ENCODE measurements around the gene POLE4.

The POLE4 gene, protein sequence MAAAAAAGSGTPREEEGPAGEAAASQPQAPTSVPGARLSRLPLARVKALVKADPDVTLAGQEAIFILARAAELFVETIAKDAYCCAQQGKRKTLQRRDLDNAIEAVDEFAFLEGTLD

DNA sequence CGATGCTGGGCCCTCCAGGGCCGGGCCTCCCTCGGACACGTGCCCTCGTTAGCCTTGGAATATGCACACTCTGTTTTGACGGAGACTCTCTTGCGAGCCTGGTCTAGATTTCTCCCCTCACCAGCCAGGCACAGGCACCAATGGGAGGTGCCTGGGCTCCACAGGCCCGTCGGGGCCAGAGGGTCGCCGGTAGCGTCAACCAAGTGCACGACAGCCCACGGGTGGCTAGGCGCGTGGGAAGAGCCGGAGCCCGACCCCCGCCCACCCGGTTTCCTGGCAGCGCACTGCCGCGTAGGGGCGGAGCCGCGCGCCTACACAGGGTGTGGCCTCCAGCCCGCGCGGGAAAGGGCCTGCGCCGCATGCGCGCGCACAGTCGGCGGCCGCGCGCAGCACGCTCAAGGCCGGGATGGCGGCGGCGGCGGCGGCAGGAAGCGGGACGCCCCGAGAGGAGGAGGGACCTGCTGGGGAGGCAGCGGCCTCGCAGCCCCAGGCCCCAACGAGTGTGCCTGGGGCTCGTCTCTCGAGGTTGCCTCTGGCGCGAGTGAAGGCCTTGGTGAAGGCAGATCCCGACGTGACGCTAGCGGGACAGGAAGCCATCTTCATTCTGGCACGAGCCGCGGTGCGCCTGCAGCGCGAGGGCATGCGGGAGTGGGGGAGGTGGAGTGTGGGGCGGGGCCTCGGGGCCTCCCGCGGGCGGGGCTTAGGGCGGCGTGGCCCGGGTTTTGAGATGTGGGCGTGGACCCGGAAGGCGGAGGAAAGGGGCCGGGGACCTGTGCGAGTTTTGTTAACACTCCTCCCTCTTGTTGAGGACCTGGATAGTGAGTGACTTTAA, at the start of gene POLE4:
POLE4 (plus strand) TSS at position 370 of the 832 bp plus-strand sequence; CDS start at position 407, 37 bp downstream.
- DNase-seq, result peak; percentile 93

DNA sequence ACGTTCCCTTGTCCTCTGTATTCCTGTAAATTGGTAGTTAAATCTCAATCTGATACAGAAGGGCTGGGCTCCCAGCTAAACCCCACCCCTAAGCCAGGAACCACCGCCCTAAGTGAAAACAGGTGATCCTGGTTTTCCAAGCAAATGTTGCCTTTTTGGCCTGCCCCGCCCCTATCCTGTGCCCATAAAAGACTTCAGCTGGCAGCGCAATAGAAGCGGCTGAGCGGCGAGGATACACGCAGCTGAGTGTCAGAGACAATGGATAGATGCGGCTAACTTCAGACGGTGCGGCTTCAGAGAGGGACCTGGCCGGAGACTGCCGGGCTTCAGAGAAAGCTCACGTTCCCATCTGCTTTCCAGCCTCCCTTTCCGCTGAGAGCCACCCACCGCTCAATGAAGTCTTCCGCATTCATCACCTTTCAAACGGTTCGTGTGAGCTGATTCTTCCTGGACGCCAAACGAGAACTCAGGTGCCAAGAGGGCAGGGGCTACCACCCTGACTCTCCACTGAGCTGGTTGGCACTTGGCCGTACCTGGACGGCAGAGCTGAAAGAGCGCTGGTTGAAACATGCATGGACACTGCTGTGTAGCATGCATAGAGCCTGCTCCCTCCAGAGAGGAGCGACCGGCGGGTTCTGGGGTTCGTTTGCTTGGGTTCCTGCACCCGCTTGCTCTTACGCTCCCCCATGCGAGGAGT, 49.5 kb upstream of the POLE4 start:
- no peak for DNase-seq

DNA sequence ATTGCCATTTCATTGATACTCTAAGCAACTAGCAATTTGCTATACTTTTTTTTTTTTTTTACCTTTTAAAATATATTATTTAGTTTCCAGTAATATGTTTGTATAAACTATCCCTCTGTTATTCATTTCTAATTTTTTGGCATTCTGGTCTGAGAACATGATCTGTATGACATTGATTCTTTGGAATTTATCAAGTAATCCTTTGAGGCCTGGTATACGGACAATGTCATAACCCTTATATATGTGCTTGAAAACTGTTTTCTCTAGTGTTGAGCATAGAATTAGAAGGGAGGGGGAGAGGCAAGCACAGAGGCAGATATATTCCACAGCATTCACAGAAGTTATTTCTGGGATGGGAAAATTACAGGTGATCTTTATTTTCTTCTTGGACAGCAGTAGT, 48.2 kb upstream of the POLE4 start:
- no peak for DNase-seq

DNA sequence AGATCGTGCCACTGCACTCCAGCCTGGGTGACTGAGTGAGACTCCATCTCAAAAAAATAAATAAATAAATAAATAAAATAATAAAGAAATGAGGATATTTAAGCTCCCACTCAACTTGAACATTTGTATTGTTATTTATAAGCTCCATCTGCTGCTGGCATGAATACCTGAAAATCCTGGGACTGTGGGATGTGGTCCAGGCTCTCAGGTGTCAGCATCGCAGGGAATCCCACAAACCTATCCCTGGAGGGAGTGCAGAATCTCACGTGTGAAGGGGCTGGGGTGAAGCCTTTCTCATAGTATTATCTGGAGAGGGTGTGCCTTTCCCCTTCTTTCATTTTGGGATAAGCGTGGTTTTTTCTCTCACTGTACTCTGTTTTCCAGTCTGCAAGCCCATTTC, 47.4 kb upstream of the POLE4 start:
- no peak for DNase-seq

DNA sequence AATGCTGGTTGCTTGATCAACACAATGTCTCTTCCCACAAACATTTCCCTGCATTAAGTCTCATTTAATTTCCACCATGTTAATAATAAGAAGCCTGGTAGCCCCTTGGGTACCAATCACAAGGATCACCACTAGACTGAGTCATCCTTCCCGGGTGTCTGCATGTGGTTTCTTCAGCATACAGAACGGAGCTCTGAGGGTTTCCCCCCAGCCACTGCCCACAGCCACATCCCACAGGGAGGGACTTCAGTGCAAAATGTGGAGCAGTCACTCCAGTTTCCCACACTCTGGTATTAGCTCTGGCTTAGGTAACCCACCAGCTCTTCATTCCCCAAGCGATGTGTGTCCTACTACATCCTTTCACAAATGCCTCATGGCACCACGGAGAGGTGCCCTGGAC, 42.7 kb upstream of the POLE4 start:
- no peak for DNase-seq

DNA sequence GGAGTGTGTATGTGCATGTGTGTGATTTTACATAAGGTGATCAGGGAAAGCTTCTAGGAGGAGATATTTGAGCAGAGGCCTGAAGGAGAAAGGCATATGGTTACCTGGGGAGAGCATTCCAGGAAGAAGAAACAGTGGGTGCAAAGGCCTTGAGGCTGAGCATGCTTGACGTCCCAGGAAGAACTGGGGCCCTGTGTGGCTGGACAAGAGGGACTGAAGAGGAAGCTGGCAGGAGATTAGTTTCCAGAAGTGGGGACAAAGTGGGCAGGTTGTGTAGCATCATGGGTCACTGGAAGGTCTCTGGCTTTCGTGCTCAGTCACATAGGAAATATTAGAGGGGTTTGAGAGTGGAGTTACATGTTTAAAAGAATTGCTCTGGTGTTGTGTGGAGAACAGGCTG, 42.0 kb upstream of the POLE4 start:
- no peak for DNase-seq

DNA sequence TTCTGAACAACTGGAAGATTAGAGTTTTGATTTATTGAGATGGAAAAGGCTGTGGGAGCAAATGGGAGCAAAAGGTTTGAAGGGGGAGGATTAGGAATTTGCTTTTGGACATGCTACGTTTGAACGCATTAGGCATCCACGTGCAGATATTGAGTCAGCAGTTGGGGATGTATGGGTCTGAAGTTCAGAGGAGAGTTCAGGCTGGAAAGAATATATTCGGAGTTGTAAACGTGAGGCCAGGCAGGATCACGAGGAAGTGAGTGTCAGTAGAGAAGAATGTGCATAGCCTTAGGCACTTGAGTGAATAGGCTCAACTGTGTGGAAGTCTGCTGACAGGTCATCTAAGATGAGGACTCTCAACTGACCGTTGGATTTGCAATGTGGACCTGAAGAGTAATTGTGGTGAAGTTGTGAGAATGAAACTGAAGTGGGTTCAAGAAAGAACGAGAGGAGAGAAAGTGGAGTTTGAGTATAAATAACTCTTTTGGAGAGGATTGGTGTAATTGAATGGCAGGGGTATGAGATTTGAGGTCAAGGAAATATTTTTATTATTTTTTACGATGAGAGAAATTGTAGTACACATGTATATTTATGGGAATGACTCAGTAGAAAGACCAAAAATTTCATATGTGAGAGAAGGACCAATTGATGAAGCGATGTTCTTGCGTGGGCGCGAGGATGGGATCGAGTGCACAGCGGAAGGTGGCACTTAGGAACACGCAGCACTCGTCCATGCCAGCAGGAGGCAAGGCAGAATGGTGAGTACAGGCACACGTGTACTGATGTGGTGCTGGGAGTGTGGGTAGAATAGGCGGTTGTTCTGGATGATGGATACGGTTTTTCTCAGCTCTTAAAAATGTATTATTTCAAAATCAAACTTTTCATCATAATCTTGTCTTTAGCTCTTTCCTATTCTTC, 40.5 kb upstream of the POLE4 start:
- no peak for DNase-seq

DNA sequence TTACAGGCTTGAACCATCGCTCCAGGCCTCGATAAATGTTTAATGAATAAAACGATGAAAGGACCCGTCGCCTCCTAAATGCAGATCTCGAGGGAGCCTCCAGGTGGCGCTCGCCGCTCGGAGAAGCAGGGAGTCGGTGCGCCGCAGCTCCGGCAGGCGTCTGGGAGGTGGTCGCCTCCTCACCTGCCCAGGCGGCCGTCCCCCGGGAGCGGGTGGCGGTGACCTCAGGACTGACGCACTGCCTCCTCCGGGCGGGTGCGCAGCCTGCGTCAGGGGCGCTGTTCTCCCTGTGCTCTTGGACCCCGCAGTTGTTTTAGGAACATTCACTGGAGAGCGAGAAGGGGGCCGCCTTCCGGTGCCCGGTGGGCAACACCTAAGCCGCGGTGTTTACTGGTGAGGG, 38.6 kb upstream of the POLE4 start:
- DNase-seq, result peak; percentile 63

DNA sequence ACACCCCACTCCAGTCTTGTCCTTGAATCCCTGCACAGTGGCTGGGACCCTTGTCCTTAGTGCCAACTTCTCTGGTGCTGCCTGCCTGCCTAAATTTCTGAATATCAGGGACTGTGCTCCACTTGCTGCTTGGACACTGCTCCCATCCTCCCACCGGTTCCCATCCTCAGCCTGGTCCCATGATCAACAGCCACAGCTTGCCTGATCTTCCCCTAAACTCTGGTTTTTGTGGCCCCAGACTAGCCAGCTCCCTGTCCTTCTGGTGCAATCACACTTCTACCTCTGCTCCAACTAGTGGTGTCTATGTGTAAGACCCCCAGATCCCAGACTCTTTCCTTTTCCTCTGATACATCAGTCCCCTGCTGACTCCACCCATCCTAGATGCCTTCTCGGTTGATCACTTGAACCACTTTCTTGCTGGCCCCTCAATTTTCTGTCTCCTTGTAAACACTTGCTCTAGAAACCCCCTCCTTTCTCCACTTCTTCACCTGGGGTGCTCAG, 37.2 kb upstream of the POLE4 start:
- no peak for DNase-seq

DNA sequence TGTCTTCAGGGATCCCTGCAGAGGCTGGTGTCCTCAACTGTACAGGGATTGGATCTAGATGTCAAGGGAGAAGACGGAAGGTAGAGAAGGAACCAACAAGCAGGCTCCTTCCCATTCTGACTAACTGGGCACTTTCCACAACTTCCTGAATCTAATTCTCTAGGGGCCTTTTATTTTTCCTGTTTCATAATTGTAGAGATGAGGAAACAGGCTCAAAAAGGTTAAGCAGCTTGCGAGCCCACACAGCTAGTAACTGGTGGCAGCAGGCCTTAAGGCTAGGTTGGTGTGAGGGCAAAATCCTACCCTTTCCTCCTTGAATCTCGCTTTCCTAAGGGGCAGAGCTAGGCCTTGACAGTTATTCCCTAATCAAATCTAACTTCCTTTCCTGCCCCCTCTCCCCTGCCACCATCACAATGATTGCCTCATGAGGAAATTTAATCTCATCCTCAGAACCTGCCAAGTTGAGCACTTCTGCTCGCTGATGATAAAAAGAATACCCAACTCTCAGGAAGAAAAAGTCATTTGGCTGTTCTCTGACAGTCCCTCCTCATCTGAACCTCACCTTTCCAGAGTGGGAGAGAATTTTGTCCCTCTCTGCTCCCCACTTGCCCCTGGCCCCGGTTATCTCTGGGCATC, 35.7 kb upstream of the POLE4 start:
- no peak for DNase-seq

DNA sequence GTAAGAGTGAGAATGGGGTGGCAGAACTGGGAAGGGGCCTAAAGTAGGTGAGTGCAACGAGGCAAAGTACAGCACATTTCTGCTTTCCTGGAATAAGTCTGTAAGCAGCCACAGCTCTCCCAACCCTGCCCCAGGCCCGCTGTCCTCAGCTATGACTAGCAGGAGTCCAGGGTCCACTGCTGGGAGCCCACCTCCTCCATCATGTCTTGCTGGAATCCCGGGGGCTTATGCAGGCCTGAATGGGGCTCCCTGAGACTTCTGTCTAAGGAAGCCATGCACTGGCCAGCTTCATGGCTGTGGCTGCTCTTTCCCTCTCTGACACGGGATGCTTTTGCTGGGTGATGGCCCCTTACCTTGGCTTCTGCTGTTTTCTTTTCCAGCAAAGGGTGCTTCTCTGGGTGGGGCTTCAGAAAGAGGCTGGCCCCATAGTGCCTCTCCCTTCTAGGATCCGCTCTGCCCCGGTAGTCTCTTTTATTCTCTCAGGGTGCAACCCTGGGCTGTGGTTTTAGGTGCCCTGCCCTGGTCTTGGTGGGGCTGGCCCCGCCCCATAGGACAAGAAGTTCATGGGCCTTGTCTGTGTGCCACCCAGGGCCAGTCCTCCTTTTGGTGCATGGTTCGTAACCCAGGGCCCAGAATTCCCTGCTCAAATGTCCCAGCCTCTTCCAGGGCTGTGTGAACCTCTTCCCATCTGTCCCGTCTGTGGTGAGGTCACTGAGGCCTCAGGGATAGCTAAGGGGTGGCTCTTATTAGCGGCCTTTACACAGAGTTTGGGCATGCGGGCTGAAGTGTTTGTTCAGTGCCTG, 33.8 kb upstream of the POLE4 start:
- DNase-seq, result no peak

DNA sequence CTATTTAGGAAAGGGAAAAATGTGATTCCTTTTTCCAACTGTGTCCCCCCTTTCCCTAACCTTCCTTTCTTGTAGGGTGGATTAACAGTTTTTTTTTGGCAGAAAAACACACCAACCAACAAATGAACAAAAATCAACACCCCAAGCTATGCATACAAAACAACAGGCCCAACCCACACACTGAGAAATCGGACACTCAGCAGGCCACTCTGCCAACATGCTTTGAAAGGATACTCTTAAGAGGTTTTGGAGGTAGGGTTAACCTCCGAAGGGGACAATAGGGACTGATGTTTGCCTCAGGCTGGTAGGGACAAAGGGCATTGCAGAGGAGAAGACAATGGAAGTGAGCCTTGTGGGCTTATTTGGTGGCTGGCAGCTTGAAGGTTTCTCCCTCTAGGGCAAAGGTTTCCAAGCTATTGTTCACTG, 33.1 kb upstream of the POLE4 start:
- no peak for DNase-seq

DNA sequence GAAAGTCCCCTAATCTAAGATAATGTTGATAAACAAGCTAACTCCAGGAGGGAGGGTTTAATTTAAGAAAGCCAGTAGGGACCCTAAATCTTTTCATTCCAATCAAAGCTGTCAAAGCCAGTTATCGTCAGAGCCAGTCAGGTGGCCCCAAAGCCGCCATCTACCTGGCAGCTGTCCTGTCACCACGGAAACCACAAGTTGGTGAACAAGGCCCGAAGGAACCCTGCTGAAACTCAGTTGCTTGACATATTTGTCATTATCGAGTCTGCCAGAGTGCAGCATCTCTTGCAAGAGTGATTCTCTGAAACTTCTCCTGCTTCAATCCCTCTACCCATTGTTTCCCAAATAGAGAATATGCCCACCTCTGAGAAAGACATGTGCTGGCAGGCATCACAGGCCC, 30.8 kb upstream of the POLE4 start:
- DNase-seq, result no peak

DNA sequence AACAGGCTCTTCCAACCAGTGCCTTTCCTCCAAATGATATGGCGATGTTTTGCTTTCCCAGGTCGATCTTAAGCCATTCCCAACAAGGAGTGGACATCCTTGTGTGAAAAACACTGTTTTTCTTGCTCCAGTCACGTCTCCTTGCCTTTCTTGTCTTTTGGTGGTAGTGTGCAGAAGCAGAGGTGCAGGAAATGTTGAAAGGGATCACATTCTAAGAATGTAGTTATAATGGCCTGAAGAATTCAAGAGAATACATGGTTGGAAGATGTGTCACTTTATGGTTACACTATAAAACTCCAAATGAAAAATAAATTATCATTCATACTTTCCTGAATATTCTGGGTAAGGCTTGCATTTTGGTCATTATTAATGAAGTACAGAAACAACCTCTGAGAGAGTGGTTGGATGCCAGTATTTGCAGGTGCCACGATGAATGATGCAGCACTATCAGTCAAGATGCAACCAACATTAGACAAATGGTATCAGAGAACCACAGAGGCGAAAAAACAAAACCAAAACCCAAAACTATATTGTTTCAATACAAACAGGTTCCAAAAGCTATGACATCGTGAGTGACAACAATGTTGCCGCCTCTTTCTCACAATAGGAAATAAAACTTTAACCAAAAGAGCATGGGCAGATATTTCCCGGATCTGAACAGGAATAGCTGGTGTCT, 27.5 kb upstream of the POLE4 start:
- DNase-seq, result no peak

DNA sequence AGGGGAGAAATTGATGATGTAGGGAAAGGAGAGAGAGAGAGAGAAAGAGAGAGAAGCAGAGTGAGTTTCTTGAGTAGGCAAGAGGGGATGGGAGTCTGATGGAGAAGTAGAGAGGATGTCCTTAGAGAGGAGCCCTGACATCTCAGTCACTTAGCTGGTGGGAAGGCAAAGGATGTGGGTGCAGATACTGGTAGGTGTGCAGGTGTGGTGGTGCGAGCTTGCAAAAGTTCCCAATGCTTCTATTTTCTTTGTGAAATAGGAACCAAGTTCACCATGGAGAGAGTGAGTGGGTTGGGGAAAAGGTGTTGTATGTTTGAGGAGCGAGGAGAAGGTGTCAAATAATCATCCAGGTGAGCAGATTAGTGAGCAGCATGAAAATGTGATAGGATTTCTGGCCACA, 26.5 kb upstream of the POLE4 start:
- no peak for DNase-seq

DNA sequence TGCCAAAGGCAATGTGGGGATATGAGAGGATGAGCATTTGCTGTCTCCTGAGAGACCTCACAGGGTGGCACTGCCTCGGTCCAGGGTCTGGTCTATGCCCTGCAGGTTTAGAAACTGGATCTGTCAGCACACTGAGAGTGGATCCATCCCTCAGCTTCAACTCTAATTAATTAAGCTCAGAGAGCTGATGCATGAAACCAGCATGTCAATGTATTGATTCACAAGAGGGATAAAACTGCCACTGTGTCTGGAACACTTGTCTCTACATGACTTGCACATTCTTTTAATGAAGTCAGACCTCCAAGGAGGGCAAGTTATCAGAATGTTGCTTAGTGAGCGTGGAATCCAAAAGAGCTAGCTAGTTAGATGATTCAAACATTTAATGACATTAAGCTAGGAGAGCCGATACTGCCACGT, 22.5 kb upstream of the POLE4 start:
- DNase-seq, result no peak

DNA sequence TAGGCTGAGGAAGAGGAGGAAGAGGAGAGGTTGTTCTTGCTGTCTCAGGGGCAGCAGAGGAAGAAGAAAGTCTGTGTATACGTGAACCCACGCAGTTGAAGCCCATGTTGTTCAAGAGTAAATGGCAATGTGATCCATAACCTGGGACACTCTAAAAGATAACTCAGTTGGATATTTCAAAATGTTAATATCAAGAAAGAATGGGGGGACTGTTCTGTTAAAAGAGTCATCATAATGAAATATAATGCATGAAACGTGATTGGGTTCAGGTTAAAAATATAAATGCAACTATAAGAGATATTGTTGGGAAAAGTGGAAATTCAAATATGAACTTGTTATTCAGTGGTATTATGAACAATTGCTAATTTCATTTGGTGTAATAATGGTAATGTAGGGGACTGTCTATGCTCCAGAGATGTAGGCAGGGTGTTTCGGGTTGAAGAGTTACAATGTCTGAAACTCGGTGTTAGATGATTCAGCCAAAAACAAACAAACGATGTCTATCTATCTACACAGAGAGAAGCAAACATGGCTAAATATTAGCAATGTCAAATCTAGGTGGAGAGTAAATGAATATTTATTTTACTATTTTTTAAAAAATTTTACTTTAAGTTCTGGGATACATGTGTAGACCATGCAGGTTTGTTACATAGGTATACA, 21.1 kb upstream of the POLE4 start:
- DNase-seq, result no peak

DNA sequence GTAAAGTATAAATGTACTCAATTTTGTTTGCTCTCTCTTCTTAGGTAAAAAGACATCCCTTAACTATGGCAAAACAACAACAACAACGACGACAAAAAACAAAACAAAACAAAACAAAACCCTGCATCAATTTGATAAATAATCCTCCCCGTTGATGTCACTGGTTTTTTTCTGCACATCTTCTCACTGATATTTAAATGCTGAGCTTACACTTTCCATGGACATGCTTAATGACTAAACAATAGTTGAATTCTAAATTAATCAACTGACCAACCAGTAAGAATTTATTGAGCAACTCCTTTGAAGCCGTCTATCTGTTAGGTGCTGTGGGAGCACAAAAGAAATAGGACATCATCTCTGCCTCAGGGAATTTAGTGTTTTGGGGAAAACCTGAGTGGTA, 20.2 kb upstream of the POLE4 start:
- DNase-seq, result no peak

DNA sequence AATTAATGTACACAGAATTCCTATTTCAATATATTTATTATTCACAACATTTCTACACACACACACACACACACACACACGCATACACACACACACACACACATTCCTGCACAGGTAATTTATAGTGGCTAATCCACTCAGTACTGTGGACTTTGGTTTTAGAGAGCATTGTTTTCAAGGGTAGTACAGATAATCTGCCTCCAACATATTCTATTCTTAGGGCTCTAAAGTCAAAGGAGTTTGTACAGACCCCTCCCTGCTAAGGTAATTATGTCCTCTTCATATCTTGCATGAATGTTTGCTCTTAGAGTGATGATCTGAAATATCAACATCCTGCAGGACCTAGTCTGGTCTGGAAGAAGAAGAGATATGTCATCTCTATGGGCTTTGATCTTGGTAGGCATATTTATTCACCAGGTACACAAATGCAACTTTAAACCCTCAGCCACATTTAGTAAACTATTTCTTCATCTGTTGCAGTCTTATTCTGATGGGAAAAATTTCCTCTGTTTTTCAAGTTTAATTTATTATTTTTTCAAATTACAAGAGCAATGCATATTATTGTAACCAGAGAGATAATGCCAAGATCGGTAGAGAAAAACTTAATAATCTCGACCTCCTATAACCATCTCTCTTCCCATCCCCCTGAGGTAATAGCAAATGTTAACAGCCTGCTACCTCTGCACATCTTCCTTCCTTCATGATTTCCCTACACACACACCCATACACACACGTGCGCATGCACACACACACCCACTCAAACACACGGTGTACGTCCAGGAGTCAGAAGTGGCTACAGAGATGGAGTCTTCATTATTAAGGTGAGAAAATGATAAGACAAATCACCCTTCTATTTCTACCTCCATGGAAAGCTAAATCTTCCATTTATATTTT, 18.3 kb upstream of the POLE4 start:
- DNase-seq, result no peak
